B cell (primary cell): ENCODE results near the gene SYNE2.

Experiments
- EZH2 ChIP-seq: IDR thresholded peaks from 2 replicates; pipeline ENCODE4 v1.6.1; 2012; ENCODE audit warnings: borderline replicate concordance, low read depth, mild to moderate bottlenecking, moderate library complexity, low read length; ENCODE audit not compliant: insufficient read depth, poor library complexity, severe bottlenecking
- TF ChIP-seq, protein P1 (sequence below): fragments of 200-600 bp; IDR thresholded peaks from one replicate; pipeline ENCODE4 v1.8.0; 2022; ENCODE audit warnings: antibody characterized with exemption, mild to moderate bottlenecking

DNA sequence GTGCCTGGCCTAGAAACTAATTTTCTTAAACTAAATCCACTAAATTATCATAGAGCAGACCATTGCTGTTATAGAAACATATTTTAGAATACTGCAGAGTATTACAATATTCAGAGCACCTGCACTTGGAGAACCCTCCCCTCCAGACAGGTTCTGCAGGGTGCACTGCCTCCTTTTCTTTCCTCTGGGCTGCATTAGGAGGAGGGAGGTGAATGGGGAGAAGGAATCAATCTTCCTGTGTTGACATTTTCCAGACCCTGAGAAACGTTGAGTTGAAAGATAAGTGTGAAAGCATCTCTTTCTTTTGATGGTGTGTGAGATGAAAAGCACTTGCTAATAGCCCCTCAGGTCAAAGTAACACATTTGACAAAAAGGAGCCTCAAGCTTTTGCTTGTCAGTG, 7.3 kb downstream of the SYNE2 start:
- no peak for TF ChIP-seq EZH2
- TF ChIP-seq, protein P1, sequence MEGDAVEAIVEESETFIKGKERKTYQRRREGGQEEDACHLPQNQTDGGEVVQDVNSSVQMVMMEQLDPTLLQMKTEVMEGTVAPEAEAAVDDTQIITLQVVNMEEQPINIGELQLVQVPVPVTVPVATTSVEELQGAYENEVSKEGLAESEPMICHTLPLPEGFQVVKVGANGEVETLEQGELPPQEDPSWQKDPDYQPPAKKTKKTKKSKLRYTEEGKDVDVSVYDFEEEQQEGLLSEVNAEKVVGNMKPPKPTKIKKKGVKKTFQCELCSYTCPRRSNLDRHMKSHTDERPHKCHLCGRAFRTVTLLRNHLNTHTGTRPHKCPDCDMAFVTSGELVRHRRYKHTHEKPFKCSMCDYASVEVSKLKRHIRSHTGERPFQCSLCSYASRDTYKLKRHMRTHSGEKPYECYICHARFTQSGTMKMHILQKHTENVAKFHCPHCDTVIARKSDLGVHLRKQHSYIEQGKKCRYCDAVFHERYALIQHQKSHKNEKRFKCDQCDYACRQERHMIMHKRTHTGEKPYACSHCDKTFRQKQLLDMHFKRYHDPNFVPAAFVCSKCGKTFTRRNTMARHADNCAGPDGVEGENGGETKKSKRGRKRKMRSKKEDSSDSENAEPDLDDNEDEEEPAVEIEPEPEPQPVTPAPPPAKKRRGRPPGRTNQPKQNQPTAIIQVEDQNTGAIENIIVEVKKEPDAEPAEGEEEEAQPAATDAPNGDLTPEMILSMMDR, result no peak
